ENCODE measurements around the gene KCNE3.
A peak's percentile ranks its signal among the peaks of the same experiment; 100 is the strongest.

KCNE3 gene, protein sequence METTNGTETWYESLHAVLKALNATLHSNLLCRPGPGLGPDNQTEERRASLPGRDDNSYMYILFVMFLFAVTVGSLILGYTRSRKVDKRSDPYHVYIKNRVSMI

DNA sequence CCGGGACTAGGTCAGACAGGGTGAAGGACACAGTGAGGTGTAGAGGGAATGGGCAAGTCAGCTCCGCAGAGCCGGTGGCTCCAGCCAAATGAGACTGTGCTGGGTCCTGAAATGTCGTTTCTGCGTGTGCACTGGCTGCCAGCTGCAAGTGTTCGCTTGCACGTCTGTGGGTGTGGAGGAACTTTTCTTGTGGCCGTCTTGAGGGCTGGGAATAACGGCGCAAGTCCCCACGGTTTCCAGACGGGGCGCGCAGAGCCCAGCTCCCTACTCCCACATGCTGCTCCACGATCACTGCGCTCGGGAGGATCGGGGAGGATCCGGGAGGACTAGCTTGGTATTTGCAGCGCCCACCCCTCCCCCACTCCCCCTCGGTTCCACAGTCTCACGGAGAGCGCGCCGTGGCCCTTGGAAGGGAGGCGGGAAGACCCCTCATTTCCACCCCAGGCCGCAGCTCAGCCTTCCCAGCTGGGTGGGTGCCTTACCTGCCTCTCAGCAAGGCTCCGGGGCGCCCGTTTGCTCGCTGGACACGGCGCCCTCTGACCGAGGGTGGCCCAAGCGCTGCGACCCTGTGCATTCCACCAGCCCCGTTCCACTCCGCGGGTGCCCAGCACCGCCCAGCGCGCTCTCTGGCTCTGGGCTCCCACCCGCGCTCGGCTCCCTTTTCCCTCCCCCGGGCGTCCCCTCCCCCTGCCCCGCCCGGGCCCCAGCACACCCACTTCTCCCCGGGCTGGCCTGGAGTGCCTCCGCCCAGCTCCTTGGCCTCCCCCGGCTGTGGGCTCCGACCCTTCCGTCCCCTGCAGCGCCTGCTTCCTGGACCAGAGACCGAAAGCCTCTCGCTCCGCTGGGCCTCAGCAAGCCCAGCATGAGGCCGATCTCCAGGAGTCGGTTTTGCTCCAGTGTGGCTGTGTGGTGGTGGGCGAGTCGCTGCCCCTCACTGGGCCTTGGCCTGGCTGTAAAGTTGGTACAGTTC lies at the start of gene KCNE3:
Gene KCNE3 (minus strand): TSS at position 634 of the 970 bp plus-strand sequence. CDS start 9,986 bp downstream, outside the sequence.
- DNase-seq (ENCODE audit: low spot score): no peak

DNA sequence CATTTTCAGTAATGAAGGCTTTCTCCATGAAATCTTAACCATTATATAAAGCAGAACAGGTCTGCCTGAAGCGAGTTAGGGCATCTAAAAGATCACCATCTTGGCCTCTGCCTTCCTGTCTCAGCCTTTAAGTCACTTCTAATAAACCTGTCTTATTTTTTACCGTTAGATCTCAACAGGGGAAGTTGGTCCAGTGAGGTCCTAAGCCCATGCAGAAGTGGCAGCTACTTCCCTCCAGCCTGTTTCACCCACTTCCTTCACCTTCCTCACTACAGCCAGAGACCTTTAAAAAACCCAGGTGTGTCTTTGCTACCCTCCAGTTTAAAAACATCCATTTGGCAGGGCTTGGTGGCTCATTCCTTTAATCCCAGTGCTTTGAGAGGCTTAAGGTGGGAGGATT lies 40.2 kb upstream of the KCNE3 start:
- DNase-seq (ENCODE audit: low spot score): no peak

DNA sequence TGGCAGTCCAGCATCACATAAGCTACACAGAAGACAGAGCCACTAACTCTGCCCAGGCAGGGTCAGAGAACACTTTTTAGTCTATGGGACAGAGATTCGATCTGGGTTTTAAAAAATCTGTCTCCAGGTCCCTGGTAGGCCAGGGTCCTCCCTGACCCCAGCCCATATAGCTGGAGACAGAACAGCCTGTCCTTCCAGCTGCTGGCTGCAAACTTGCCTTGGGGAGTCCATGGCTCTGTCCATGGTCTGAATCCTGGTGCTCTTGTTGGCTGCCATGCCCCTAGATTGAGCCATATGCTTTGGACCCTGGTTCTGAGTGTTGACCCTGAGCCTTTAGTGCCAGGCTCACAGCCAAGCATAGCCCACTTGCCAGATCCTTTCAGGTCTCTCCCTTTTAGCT lies 39.5 kb upstream of the KCNE3 start:
- DNase-seq (ENCODE audit: low spot score): no peak

DNA sequence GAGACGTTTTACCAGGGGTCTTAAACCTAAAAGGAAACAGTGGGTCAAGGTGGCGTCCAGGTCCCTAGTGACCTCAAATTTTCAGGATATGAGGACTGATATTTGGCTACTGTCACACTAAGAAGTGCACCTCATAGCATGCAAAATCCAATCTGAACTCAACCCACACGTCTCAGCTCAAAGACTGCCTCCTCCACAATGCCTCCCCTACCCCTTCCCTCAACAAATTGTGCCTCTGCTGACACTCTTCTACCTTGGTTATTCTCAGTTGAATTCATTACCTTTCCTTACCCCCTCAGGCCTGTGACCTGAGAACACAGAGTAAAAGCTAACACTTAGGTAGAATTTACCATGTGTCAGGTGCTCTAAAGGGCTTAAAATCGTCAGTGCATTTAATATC lies 38.6 kb upstream of the KCNE3 start:
- DNase-seq (ENCODE audit: low spot score): no peak

DNA sequence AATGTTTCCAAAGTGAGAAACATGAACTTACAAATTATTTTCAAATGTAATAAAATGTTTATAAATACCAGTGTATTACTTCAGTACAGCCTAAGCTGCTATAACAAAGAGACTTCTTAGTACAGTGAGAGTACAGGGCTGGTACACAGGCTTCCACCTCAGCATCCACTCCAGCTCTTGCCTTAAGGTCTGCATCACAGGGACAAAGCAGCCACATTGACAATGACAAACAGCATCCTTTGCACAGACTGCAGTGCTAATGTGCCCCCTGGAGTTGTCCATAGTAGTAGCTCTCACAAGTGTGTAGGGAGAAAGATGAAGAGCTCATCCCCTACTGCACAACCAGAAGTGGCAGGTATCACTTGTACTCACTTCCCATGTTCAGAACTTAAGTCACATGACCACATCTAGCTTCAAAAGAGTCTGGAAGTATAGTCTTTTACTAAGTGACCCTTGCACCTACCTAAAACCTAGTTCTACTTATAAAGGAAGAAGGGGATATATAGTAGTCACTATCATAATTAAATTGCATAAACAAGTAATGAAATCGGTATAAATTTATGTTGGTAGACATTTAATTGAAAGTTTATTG lies 36.8 kb upstream of the KCNE3 start:
- no peak for DNase-seq (ENCODE audit: low spot score)

DNA sequence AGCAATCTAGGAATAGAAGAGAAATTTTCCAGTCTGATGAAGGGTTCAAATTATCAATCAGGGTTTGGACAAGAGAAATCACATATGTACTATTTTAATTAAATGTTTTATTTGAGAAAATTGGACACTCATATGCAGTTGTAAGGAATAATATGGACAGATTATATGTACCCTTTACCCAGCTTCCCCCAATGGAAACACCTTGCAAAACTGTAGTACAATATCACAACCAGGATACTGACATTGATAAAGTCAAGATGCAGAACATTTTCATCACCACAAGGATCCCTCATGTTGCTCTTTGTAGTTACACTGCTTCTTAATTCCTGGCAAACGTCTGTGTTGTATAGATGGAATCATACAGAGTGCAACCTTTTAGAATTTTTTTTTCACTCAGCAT lies 27.6 kb upstream of the KCNE3 start:
- no peak for DNase-seq (ENCODE audit: low spot score)

DNA sequence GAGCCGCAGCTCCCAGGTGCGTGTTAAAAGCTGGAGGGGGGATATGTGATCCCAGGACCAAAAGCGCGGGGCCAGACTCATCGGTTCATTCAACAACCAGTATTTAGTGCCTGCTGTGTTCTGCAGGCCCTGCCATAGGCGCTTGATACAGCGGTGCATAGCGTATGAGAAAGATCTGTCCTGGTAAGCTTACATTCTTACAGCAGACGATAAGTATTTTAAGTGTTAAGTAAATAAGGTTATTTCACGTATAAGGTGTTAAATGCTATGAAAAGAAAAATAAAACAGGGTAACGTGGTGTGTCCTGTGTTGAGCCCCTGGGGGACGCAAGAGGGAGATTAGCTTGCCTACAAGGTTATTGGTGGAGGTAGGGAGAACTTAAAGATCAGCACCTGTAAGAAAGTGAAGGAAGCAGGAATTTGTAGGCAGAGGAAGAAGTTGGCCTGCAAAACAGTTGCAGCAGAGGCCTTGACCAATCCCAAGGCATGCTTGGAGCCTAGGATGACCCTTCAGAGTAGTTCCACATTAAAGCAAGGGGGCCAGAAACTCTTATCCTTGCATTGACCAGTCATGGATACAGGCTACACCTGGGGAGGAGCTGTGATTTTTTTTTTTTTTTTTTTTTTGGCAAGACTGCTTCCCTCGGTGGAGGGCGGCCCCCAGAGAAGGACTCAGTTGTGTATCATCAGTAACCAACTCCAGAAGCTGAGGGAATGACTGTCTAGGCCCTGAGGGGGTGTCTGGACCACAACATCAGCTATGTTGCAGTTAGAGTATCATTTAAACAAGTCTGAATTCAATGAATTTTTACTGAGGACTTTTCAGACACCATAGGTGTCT lies 26.7 kb upstream of the KCNE3 start:
- DNase-seq (ENCODE audit: low spot score): no peak

DNA sequence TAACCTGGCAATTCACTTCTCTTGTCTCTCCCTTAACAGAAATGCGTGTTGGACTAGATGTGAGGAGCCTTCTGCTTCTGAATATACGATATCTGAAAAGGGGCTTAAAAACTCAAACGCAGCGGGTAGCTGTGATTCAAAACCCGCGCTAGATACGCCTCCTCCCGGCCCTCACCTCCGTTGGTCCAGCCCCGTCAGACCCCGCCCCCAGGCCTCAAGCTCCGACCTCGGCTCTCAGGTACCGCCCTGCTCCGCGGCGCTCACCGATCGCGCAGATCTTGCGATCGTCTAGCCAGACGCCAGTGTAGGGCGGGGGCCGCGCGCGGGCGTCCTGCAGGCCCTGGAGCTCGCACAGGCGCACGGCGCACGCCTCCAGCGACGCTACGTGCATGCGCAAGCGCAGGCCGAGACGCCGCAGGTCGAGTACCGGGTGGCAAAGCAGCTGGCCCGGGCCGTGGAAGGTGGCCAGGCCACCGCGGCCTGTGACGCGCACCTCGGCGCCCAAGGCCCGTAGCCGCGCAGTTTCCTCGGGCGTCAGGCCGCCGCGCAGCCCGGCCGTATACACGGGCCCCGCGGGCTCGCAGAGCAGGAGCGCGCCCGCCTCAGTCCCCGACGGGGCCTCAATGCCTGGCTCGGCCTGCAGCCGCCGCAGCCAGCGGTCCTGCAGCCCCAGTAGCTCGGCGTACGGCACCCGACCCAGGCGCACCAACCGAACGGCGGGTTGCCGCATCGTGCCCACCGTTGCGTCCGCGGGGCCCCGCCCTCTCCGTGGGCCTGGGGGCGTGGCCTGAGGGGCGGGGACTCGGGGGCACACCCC lies 25.8 kb upstream of the KCNE3 start, which contains the start of gene LIPT2:
Gene LIPT2 (minus strand): TSS at position 751 of the 817 bp plus-strand sequence. CDS start 21 bp downstream, at position 730.
- DNase-seq (ENCODE audit: low spot score): peak; percentile 97

DNA sequence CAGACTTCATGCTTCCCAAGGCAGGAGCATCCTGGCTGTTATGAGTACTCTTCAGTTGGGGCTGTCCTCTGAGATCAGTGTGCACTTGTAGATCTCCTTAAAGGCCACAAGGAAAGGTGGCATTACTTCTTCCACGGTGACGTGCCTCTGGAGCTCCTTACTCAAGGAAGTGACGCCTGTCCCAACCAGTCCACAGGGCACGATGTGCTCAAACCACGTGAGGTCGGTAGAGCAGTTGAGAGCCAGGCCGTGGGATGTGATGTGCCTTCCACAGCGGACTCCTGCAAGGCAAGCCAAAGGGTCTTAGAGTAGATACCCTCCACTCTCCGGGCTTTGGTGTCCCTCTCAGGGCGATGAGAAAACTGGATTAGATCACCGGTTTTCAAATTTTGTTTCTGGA lies 24.7 kb upstream of the KCNE3 start:
- DNase-seq (ENCODE audit: low spot score): no peak

DNA sequence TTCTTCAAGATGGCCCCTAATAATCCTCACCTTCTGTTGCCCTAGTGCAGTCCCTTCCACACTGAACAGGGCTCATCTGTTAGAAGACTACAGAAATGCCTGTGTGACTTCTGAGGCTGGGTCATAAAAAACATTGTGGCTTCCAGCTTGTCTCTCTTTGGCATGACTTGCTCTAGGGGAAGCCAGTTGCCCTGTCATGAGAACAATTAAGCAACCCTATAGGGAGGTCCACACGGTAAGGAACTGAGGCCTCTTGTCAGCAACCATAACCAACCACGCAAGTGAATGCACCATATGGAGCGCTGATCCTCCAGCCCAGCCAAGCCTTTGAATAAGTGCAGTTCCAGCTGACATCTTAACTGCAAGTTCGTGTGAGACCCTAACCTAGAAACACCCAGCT lies 23.6 kb upstream of the KCNE3 start:
- no peak for DNase-seq (ENCODE audit: low spot score)

DNA sequence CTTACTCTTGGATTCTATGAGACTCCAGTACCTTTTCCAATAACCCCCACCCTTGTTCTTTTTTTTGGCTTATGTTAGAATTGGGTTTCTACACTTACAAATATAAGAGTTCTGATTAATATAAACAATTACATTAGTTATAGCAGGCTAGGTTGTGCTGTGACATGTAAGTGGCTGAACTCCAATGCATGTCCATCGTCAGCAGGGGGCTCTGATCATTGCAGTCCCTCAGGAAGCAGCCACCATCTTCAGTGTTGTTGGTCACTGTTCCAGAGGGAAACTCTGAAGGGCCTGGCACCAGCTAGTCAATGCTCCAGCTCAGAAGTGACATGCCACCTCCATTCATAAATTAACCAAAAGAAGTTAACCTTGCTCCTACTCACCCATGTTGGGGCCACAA lies 20.5 kb upstream of the KCNE3 start:
- no peak for DNase-seq (ENCODE audit: low spot score)

DNA sequence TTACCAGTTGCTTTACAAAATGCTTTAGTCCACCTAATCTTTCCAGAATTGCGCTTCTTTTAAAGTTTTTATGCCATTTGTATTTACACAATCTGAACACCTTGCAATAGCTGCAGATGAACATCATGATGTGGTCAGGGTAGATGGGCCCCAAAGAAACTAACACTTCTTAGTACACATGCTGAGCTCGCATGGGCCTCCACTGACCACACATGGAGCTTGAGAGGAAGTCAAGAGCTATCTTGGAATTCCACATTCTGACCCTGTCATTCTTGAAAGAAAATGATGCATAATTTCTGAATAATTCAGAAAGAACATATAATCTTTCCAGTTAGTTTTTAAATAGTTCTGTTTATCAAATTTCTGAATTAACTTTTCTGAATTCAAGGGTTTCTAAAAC lies 18.5 kb upstream of the KCNE3 start:
- DNase-seq (ENCODE audit: low spot score): no peak

DNA sequence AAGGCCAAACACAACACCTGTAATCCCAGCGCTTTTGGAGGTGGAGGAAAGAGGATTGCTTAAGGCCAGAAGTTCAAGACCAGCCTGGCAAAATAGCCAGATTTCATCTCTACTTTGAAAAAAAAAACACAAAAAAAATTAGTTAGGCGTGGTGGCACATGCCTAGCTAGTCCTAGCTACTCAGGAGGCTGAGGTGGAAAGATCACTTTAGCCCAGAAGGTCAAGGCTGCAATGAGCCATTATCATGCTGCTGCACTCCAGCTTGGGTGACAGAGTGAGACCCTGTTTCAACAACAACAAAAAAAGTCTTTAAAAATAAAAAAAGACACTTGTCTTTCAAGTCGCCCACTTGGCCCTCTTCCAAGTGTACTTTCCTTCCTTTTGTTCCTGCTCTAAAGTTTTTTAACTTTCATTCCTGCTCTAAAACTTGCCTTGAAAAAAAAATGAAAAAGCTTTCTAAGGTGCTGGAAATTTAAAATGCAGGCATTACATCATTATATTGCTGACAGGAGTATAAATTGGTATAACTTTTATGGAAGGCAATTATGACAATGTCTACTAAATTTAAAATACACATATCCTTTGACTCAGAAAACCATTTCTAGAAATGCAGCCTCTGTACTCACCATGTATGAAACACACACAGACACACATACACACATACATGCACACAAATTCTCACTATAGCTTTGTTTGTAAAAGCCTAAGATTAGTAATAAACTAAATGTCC lies 13.5 kb upstream of the KCNE3 start:
- no peak for DNase-seq (ENCODE audit: low spot score)

DNA sequence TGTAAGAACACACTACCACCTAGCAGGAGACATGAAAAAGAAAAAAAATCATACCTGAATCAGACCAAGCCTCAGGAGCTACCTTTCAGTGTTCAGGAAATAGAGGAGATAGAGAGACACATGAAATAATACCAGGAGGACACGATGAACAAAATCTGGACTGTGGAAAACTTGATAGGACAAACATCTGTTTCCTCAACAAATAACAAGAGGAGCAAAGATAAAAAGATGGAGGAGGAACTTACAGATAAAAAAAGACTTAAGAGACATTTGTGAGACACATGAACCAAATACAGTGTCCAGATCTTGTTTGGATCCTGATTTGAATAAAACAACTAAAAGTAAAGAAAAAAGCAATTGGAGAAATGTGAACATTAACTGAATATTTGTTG lies 12.4 kb upstream of the KCNE3 start:
- no peak for DNase-seq (ENCODE audit: low spot score)

DNA sequence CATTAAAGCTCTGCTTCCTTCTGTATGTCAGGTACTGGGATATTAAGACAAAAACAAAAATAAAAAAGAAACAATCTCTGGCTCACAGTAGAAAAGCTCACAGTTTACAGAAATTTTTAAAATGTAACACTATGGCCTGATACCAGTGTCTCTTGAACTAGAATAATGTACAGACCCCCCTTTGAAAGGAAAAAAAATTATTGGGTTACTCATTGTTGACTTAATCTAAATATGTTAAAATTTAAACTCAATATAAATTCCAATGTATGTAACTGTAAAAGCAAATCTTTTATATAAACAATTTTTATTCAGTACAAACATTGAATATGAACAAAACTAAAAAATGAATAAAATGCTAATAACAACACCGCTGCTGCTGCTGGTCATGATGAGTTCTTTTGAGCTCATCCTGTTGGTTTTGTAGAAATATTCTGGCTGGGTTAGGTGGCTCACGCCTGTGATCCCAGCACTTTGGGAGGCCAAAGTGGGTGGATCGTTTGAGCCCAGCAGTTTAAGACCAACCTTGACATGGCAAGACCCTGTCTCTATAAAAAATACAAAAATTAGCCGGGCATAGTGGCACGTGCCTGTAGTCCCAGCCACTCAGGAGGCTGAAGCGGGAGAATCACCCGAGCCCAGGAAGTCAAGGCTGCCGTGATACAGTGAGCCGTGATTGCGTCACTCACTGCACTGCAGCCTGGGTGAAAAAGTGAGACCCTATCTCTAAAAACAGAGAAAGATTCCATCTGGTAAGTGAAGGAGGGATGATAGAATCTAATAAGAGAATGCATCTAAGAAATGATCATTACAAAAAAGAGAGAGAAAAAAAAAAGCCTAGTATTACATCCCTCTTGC lies 11.8 kb upstream of the KCNE3 start:
- DNase-seq (ENCODE audit: low spot score): no peak

DNA sequence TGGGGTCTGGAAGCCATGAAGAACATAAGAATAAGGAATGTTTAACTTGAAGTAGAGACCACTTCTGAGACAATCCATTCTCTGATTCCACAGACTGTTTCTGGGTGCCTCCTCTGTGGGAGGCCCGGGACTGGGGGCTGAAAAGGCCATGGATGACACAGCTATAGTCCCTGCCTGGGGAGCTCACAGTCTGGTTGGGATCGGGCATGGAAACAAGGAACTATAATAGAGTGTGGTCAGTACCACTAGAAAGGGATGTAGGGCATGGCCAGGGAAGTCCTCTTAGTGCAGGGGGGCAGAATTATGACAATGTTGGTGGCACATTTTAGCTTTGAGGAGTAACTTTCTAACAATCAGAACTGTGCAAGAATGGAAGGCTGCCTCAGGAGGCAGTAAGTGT lies 9.2 kb upstream of the KCNE3 start:
- no peak for DNase-seq (ENCODE audit: low spot score)

DNA sequence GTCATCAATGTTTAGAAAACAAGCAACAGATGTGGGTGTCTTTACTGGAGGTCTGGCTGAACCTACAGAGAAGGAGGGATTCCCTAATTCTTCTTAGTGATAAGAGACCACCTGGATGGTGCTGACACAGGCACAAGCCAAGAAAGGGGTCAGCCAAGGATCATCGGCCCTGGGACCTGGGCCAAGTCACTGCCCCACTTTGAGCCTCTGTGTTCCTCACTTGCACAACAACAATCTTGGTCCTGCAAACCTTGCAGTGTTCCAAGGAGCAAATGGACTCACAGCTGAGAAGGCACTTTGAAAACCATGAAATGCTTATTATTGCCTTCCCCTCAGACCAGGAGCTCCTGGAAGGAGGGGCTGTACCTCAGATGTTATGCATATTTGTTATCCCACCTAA lies 7.0 kb upstream of the KCNE3 start:
- DNase-seq (ENCODE audit: low spot score): no peak

DNA sequence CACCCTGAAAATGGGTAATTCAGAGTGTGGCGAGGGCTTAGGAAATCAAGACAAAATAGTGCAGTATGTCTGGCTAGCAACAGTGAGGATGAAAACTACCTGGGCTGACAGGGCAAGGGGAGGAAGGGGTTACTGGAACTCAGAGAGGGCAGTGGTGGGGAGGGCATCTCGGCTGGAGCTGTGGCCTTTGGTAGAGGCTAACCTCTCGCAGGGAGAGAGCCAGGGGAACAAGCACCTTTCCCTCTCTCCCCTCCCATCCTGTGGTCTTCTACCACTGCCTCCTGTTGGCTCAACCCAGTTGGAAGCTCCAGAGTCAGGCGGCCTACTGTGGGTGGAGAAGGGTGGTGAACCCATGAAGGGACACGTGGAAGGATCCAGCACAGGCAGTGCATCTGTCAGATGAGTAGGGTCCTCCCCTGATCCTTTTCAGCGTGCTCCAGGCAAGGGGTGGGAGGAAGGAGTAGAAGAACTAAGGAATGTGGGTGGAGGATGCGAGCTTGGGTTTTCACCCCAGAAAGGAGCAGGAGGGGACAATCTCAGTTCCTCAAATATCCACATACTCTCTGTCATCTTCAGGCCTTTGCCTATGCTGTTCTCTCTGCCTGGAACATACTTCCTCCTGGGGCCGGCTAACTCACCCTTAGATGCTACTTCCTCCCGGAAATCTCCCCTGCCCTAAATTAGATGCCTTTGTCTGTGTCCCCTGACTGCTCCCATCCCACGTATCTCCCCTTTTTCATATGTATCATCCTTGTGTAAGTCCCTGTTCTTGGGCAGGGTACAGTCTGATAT lies 6.2 kb upstream of the KCNE3 start:
- DNase-seq (ENCODE audit: low spot score): no peak

Measured in CD4-positive, alpha-beta T cell treated with Interleukin-6 at 100 ng/mL for 8 hours (primary cell).